Astrocyte (in vitro differentiated cells and primary cell): ENCODE data around the gene KRT17. TPM values are rescaled to one million over a fixed set of nuclear protein-coding genes. Genes with fewer than 3 reads are reported as not detected.
"Not testable (repeated sequence)": the region's sequence is repeated elsewhere in the genome, so short reads cannot be mapped to it uniquely, and the experiment has no call there.

Source experiments
- DNase-seq: peaks from one replicate; pipeline ENCODE4 v3.0.0-alpha.2; 2010; ENCODE audit warnings: low read depth
- FAIRE-seq: peaks from 2 replicates; lab custom pipeline; 2011; peaks lifted over from hg19 to GRCh38; lab: Jason Lieb, UNC
- H2AFZ ChIP-seq: 2 replicates; pipeline ENCODE4 v1.6.0; 2012; ENCODE audit warnings: low read depth, low read length, inconsistent platforms
- H3K27ac ChIP-seq: 2 replicates; pipeline ENCODE4 v1.5.1; 2011; ENCODE audit warnings: low read depth, low read length, inconsistent platforms
- H3K27me3 ChIP-seq: 2 replicates; pipeline ENCODE4 v1.6.0; 2011; ENCODE audit warnings: low read length, inconsistent platforms; ENCODE audit not compliant: insufficient read depth
- H3K36me3 ChIP-seq: 2 replicates; pipeline ENCODE4 v1.5.1; 2011; ENCODE audit warnings: low read length, inconsistent platforms; ENCODE audit not compliant: insufficient read depth
- H3K4me1 ChIP-seq: 2 replicates; pipeline ENCODE4 v1.5.1; 2011; ENCODE audit warnings: low read length, inconsistent platforms; ENCODE audit not compliant: insufficient read depth
- H3K4me2 ChIP-seq: 2 replicates; pipeline ENCODE4 v1.6.0; 2012; ENCODE audit warnings: low read length, inconsistent platforms
- H3K4me3 ChIP-seq: 2 replicates; pipeline ENCODE4 v1.5.1; 2011; ENCODE audit warnings: low read depth, mild to moderate bottlenecking, low read length, inconsistent platforms; ENCODE audit not compliant: insufficient read depth
- H3K79me2 ChIP-seq: 2 replicates; pipeline ENCODE4 v1.6.0; 2012; ENCODE audit warnings: mild to moderate bottlenecking, low read length, inconsistent platforms; ENCODE audit not compliant: insufficient read depth
- H3K9ac ChIP-seq: 2 replicates; pipeline ENCODE4 v1.6.0; 2012; ENCODE audit warnings: mild to moderate bottlenecking, low read length, inconsistent platforms
- H3K9me3 ChIP-seq: 2 replicates; pipeline ENCODE4 v1.5.1; 2012; ENCODE audit warnings: low read depth, mild to moderate bottlenecking, low read length, inconsistent platforms; ENCODE audit not compliant: insufficient read depth
- H4K20me1 ChIP-seq: 2 replicates; pipeline ENCODE4 v1.6.0; 2012; ENCODE audit warnings: low read length, inconsistent platforms; ENCODE audit not compliant: insufficient read depth
- H3K27ac Mint-ChIP-seq: one replicate; pipeline ENCODE4 v1.8.0; 2021; ENCODE audit warnings: mild to moderate bottlenecking, mixed read lengths; ENCODE audit not compliant: unreplicated experiment
- H3K27me3 Mint-ChIP-seq: one replicate; pipeline ENCODE4 v1.8.0; 2021; ENCODE audit warnings: low read depth, mixed read lengths; ENCODE audit not compliant: unreplicated experiment
- H3K36me3 Mint-ChIP-seq: one replicate; pipeline ENCODE4 v1.8.0; 2021; ENCODE audit warnings: low read depth, mixed read lengths; ENCODE audit not compliant: unreplicated experiment
- H3K4me1 Mint-ChIP-seq: one replicate; pipeline ENCODE4 v1.8.0; 2021; ENCODE audit warnings: low read depth, mixed read lengths; ENCODE audit not compliant: unreplicated experiment
- H3K4me3 Mint-ChIP-seq: one replicate; pipeline ENCODE4 v1.8.0; 2021; ENCODE audit warnings: mild to moderate bottlenecking, moderate library complexity, mixed read lengths; ENCODE audit not compliant: unreplicated experiment
- H3K9me3 Mint-ChIP-seq: one replicate; pipeline ENCODE4 v1.8.0; 2021; ENCODE audit warnings: mild to moderate bottlenecking, mixed read lengths; ENCODE audit not compliant: unreplicated experiment
- EZH2 ChIP-seq: IDR thresholded peaks from 2 replicates; pipeline ENCODE4 v1.6.1; 2012; ENCODE audit warnings: mild to moderate bottlenecking, low read length, inconsistent platforms; ENCODE audit not compliant: insufficient read depth
- total RNA-seq: library from RNA; stranded (reverse); gene quantifications from 2 replicates; pipeline ENCODE4 v1.2.1, GENCODE V29; 2021
- TF ChIP-seq, protein P1 (sequence below): IDR thresholded peaks from 2 replicates; pipeline ENCODE4 v1.5.1; 2011; ENCODE audit warnings: low read depth, mild to moderate bottlenecking, inconsistent platforms, low read length, moderate library complexity; ENCODE audit not compliant: insufficient read depth

The KRT17 gene
- total RNA-seq, 1 donor from 2014 or later, result 21.4 TPM

DNA sequence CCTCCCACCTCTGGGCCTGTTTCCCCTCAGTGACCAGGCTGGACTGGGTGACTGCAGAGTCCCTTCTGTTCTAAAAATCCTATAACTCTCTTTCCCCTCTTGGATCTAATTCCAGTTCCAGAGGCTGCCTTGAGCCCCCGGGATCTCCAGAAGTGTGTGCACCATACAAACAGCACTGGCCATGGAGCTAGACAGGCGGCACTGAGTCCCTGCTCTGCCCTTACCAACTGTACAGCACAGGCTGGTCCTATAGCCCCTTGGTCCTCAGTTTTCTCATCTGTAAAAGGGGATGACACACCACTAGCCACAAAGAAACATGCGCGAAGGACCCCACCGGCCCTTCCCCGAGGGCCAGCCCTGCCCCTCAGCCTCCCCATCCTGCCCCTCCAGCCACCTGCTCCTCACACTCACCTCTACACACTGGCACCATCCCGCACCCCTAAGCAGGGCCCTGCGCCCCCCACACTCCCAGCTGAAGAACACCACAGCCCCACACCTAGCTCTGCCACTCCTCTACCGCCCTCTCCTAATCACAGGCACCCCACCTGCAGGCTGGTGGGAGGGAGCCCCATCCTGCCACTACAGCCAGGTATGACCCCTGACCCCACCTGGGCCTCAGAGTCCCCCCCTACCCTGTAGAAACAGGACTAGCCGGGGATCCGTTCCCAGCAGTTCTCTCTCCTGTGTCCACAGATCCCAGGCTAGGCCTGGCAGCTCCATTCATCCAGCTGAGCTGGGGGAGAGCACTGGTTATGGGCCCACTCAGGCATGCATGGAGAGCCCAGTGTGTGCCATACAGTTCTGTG is 10.9 kb downstream of the KRT17 start:
- H3K27ac Mint-ChIP-seq, result no peak overlapping the region
- H3K4me2 ChIP-seq, result no peak overlapping the region
- no peak overlapping the region for H2AFZ ChIP-seq
- H3K27me3 ChIP-seq, result peaks cover 4% of the 10 kb centered on the region
- H3K79me2 ChIP-seq, result no peaks in the 10 kb centered on the region
- H3K4me1 Mint-ChIP-seq, result peaks cover 1% of the 10 kb centered on the region
- no peak overlapping the region for H3K9ac ChIP-seq
- peaks cover 5% of the 10 kb centered on the region for H3K36me3 Mint-ChIP-seq
- TF ChIP-seq EZH2, result no peak
- TF ChIP-seq, protein P1, sequence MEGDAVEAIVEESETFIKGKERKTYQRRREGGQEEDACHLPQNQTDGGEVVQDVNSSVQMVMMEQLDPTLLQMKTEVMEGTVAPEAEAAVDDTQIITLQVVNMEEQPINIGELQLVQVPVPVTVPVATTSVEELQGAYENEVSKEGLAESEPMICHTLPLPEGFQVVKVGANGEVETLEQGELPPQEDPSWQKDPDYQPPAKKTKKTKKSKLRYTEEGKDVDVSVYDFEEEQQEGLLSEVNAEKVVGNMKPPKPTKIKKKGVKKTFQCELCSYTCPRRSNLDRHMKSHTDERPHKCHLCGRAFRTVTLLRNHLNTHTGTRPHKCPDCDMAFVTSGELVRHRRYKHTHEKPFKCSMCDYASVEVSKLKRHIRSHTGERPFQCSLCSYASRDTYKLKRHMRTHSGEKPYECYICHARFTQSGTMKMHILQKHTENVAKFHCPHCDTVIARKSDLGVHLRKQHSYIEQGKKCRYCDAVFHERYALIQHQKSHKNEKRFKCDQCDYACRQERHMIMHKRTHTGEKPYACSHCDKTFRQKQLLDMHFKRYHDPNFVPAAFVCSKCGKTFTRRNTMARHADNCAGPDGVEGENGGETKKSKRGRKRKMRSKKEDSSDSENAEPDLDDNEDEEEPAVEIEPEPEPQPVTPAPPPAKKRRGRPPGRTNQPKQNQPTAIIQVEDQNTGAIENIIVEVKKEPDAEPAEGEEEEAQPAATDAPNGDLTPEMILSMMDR, result no peak
- H3K36me3 ChIP-seq, result no peaks in the 10 kb centered on the region
- H3K4me3 ChIP-seq, result no peak overlapping the region
- no peaks in the 10 kb centered on the region for H3K9me3 ChIP-seq
- no peak overlapping the region for H3K27ac ChIP-seq
- peaks cover 29% of the 10 kb centered on the region for H3K27me3 Mint-ChIP-seq
- H4K20me1 ChIP-seq, result no peaks in the 10 kb centered on the region
- H3K4me1 ChIP-seq, result peaks cover 5% of the 10 kb centered on the region
- FAIRE-seq, result no peak
- peaks cover 2% of the 10 kb centered on the region for H3K9me3 Mint-ChIP-seq
- H3K4me3 Mint-ChIP-seq, result no peak overlapping the region
- no peak for DNase-seq

- H3K27me3 Mint-ChIP-seq, result peaks cover 29% of the 10 kb centered on the region
- peak; percentile 21 for DNase-seq
- FAIRE-seq, result not testable (repeated sequence)
These were observed 11.8 kb downstream of the KRT17 start, which contains the start of gene KRT16 for GRCh38 chr17:41612376-41613160. Gene KRT16, minus strand, starts transcription at chr17:41612767. Its CDS starts 79 bp downstream, at chr17:41612688.

GRCh38 chr17:41610965-41611640 is 13.3 kb downstream of the KRT17 start:
- no peak overlapping the region for H3K4me3 Mint-ChIP-seq

More at GRCh38 chr17:41612376-41613160, 11.8 kb downstream of the KRT17 start, which contains the start of gene KRT16:
- not testable (repeated sequence) for H3K4me1 Mint-ChIP-seq, H3K27ac ChIP-seq, H3K27me3 ChIP-seq, H3K36me3 ChIP-seq, H4K20me1 ChIP-seq, H3K36me3 Mint-ChIP-seq, H3K4me1 ChIP-seq, H2AFZ ChIP-seq, H3K9me3 ChIP-seq, H3K9me3 Mint-ChIP-seq, H3K4me3 ChIP-seq, H3K79me2 ChIP-seq, H3K4me3 Mint-ChIP-seq, H3K9ac ChIP-seq, H3K27ac Mint-ChIP-seq
- H3K4me2 ChIP-seq, result peak within 1 kb of the TSS; percentile 11

GRCh38 chr17:41610061-41610517 is 14.3 kb downstream of the KRT17 start:
- not testable (repeated sequence) for H3K4me2 ChIP-seq, H3K36me3 ChIP-seq, H4K20me1 ChIP-seq, H3K9ac ChIP-seq, H2AFZ ChIP-seq, H3K27me3 ChIP-seq, H3K4me1 ChIP-seq, H3K9me3 Mint-ChIP-seq, H3K79me2 ChIP-seq, DNase-seq, H3K4me3 ChIP-seq, H3K27ac Mint-ChIP-seq, H3K4me3 Mint-ChIP-seq, H3K36me3 Mint-ChIP-seq, H3K9me3 ChIP-seq, FAIRE-seq, H3K27ac ChIP-seq, H3K4me1 Mint-ChIP-seq
- H3K27me3 Mint-ChIP-seq, result peaks cover 22% of the 10 kb centered on the region

More at GRCh38 chr17:41610965-41611640, 13.3 kb downstream of the KRT17 start:
- H3K4me1 Mint-ChIP-seq, result peaks cover 1% of the 10 kb centered on the region
- H3K4me1 ChIP-seq, result peaks cover 5% of the 10 kb centered on the region
- no peak overlapping the region for H2AFZ ChIP-seq
- peaks cover 5% of the 10 kb centered on the region for H3K9me3 ChIP-seq
- no peak overlapping the region for H3K4me2 ChIP-seq
- peaks cover 27% of the 10 kb centered on the region for H3K27me3 Mint-ChIP-seq
- H3K9me3 Mint-ChIP-seq, result peaks cover 10% of the 10 kb centered on the region
- no peak overlapping the region for H3K27ac Mint-ChIP-seq
- no peak overlapping the region for H3K9ac ChIP-seq
- no peak overlapping the region for H3K4me3 ChIP-seq
- FAIRE-seq (no peak), DNase-seq (no peak)
- H3K27me3 ChIP-seq, result peaks cover 4% of the 10 kb centered on the region
- peaks cover 5% of the 10 kb centered on the region for H3K36me3 Mint-ChIP-seq
- H3K27ac ChIP-seq, result no peak overlapping the region
- no peaks in the 10 kb centered on the region for H4K20me1 ChIP-seq
- no peaks in the 10 kb centered on the region for H3K36me3 ChIP-seq
- no peaks in the 10 kb centered on the region for H3K79me2 ChIP-seq
- TF ChIP-seq EZH2, result no peak
- TF ChIP-seq, protein P1, result no peak
